Measurements from ENCODE around the gene ZNF624. TPM values are rescaled to one million over a fixed set of nuclear protein-coding genes. Genes with fewer than 3 reads are reported as not detected.

The ZNF624 gene
- total and polyA plus RNA-seq, 2 experiments from 2014 or later, result 2.7 to 3.9 TPM

- Histone ChIP-seq H3K4me2 (peak overlapping the region; percentile 92; the same call in 1 of the 2 replicates), H3K9me2 (ENCODE audit: insufficient read depth) (no peaks in the 10 kb centered on the region), H3K27ac (ENCODE audit: low read depth) (no peak overlapping the region), H3K36me3 (ENCODE audit: insufficient read depth) (no peaks in the 10 kb centered on the region), H3K4me3 (peak overlapping the region; percentile 74; the same call in 1 of the 2 replicates), H3K4me1 (ENCODE audit: insufficient read depth) (peaks cover 14% of the 10 kb centered on the region), H2AFZ (no peak overlapping the region), H3K79me2 (replicated peaks; ENCODE audit: insufficient read depth) (no peaks in the 10 kb centered on the region), H3F3A (replicated peaks; ENCODE audit: low read depth) (peaks cover 3% of the 10 kb centered on the region; the same call in 1 of the 2 replicates), H3K27me3 (ENCODE audit: insufficient read depth) (no peaks in the 10 kb centered on the region), H4K20me1 (replicated peaks; ENCODE audit: insufficient read depth) (no peaks in the 10 kb centered on the region)
- H3K4me3 Mint-ChIP-seq, result peak overlapping the region; percentile 80; the same call in 2 of the 3 replicates
- ATAC-seq (no peak), DNase-seq (ENCODE audit: low spot score) (no peak)
- H3K4me1 Mint-ChIP-seq, result peaks cover 15% of the 10 kb centered on the region; the same call in 2 of the 3 replicates
- peaks cover 3% of the 10 kb centered on the region for H3K27me3 Mint-ChIP-seq (ENCODE audit: insufficient read depth, low read depth, poor library complexity)
- H3K36me3 Mint-ChIP-seq (ENCODE audit: low read depth), result peaks cover 1% of the 10 kb centered on the region; the same call in 2 of the 3 replicates
- no peak overlapping the region for H3K27ac Mint-ChIP-seq
- H3K9me3 Mint-ChIP-seq, result peaks cover under 1% of the 10 kb centered on the region; the same call in 2 of the 3 replicates
- no peak for TF ChIP-seq NANOG (IDR thresholded peaks at IDR 0.05; ENCODE audit: borderline replicate concordance)
- no peak for TF ChIP-seq POLR2AphosphoS5 (IDR thresholded peaks at IDR 0.05; ENCODE audit: low read depth)
- TF ChIP-seq ZNF331 (CRISPR knock-in tag; IDR thresholded peaks at IDR 0.05; ENCODE audit: low read depth), result no peak
- TF ChIP-seq EZH2 (IDR thresholded peaks at IDR 0.05; ENCODE audit: low read depth, unreplicated experiment), result no peak
- TF ChIP-seq ETS1 (IDR thresholded peaks at IDR 0.05), result no peak
- TF ChIP-seq ZNF462 (CRISPR knock-in tag; IDR thresholded peaks at IDR 0.05), result no peak
- no peak for TF ChIP-seq ZNF114 (CRISPR knock-in tag; IDR thresholded peaks at IDR 0.05)
- no peak for TF ChIP-seq REST (IDR thresholded peaks at IDR 0.05; ENCODE audit: unreplicated experiment)
- TF ChIP-seq CREB1 (CRISPR knock-in tag; IDR thresholded peaks at IDR 0.05; ENCODE audit: low read depth), result no peak
- no peak for TF ChIP-seq STAT1 (IDR thresholded peaks at IDR 0.05; ENCODE audit: unreplicated experiment)
- no peak for TF ChIP-seq EZH2phosphoT487 (IDR thresholded peaks at IDR 0.05; ENCODE audit: unreplicated experiment)
- no peak for TF ChIP-seq JUNB (IDR thresholded peaks at IDR 0.05; ENCODE audit: unreplicated experiment)
- no peak for TF ChIP-seq CTCF (conservative IDR thresholded peaks at IDR 0.05; ENCODE audit: low read depth in 2 of 2)
Observed at GRCh38 chr17:16652252-16652651, 1.4 kb downstream of the ZNF624 start.
